Embryonic facial prominence (tissue), 1 donor: ENCODE results near the gene HLA-F.

Source experiments
- DNase-seq: peaks from one replicate; pipeline ENCODE4 v3.0.0-alpha.2; 2016; ENCODE audit errors: extremely low spot score

The HLA-F gene

GRCh38 chr6:29744131-29744530 is 20.9 kb downstream of the HLA-F start:
- no peak for DNase-seq

DNA sequence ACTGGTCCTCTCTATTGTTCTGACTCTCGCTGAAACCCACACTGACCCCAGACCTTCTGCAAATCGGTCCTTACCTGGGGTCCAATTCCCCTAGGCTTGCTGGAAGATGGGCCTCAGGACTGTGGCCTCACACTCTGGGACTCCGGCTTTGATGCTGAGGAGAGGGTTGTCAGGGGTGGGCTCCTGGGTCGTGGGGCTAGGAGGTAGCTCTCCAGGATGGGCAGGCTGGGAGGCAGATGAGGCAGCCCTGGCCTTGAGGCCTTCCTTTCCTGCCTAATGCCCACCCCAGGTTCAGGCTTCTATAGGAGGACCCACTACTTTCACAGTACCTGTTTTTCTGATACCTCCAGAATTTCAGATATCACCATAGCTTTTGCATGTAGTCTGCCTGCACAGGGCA is 21.4 kb downstream of the HLA-F start:
- no peak for DNase-seq

- DNase-seq: no peak
Observed at GRCh38 chr6:29745386-29745785, 22.2 kb downstream of the HLA-F start.

GRCh38 chr6:29745855-29746449 is 22.7 kb downstream of the HLA-F start:
- DNase-seq: no peak

GRCh38 chr6:29746846-29747687 is 23.8 kb downstream of the HLA-F start:
- DNase-seq: no peak

GRCh38 chr6:29747688-29748250 is 24.5 kb downstream of the HLA-F start:
- DNase-seq: no peak

GRCh38 chr6:29748391-29749307 is 25.4 kb downstream of the HLA-F start:
- DNase-seq: peak; percentile 16

GRCh38 chr6:29749308-29749662 is 26.1 kb downstream of the HLA-F start:
- no peak for DNase-seq

- no peak for DNase-seq
Observed at GRCh38 chr6:29749668-29750067, 26.4 kb downstream of the HLA-F start.

GRCh38 chr6:29750709-29751108 is 27.5 kb downstream of the HLA-F start:
- no peak for DNase-seq

DNA sequence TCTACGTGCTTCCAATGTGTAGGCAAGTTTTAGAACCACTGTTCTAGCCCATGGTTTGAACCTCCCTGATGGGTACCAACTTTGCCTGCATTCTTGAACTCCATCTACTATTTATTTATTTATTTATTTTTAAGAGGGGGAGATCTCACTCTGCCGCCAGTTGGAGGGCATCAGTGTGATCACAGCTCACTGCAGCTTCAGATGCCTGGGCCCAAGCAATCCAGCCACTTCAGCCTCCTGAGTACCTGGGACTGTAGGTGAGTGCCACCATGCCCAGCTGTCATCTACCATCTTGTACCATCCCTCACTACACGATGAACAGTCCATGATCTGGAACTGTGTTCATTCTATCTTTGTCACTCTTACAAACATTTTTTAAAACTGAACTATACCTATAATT is 28.2 kb downstream of the HLA-F start:
- DNase-seq: no peak

- DNase-seq: peak; percentile 56
Observed at GRCh38 chr6:29752451-29753308, 29.4 kb downstream of the HLA-F start.

DNA sequence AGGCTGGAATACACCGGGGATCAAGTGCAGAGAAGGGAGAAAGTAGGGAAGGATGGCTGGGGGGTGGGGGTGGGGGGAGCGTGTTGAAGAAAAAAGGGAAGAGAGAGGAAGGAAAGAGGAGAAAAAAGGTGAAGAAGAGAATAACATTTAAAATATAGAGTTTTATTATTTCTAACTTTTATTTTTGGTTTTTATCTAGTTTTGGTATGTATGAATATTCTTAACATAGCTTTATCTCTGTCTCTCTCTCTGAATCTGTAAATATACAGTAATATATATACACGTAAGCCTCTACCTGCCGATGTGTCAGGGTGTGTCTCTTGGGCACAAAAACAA is 30.0 kb downstream of the HLA-F start:
- DNase-seq: no peak

DNA sequence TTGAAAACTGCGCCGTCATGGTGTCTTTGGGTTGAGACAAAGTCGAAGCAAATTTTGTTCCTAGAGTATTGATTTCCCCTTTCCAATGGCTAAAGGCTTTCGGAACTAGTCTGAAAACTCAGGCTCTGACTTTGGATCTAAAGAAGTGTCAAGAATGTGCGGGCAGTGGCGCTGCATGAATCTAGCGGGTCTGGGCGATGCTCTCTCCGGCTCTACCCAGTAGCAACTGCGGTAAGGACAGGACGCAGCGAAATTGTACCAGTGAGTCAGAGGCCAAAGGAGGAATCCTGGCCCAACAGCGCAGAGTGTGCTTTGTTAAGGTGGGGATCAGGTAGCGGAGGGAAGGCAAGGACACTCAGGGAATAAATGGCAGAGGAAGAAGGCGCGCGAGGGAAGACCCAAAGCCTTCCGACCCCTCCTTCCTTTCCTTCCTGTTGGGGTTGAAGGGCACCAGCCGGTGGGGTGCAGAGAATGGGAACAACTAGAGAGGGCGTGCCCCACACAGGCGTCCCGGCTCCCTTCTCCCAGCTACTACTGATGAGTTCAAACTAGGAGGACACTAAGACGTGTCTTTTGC is 32.1 kb downstream of the HLA-F start:
- no peak for DNase-seq

DNA sequence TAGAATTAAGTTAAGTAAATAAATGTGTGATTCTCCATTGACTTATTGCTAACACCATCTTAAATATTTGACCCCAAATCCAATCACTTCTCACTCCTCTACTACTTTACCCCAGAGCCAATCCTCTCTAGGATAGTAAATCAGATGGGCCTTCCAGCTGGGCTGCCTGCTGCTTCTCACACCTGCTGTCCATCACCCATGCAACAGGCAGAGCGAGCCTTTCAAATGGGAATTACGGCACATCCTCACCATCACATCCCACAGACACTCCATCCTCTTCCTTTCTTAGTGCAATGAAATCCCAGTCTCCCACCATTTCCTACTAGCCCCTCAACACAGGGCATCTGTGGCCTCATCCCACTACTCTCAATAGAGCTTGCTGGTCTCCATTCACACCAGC is 34.0 kb downstream of the HLA-F start:
- DNase-seq: no peak

GRCh38 chr6:29757701-29758293 is 34.6 kb downstream of the HLA-F start:
- no peak for DNase-seq

- no peak for DNase-seq
Observed at GRCh38 chr6:29758761-29759160, 35.5 kb downstream of the HLA-F start.

- no peak for DNase-seq
Observed at GRCh38 chr6:29759457-29759856, 36.2 kb downstream of the HLA-F start.

- DNase-seq: no peak
Observed at GRCh38 chr6:29760328-29760727, 37.1 kb downstream of the HLA-F start.

- DNase-seq: no peak
Observed at GRCh38 chr6:29762051-29762450, 38.8 kb downstream of the HLA-F start.
